Parathyroid adenoma (tissue), 2 donors: Measurements from ENCODE around the gene GSG1L2.
"Not testable (repeated sequence)": the region's sequence is repeated elsewhere in the genome, so short reads cannot be mapped to it uniquely, and the experiment has no call there.

Experiments
- H2AFZ ChIP-seq: fragments of 300-600 bp; sonication (generic); one replicate; pipeline ENCODE4 v1.7.0; 2017; ENCODE audit warnings: antibody characterized with exemption, mild to moderate bottlenecking
- H3K27ac ChIP-seq: fragments of 300-600 bp; sonication (generic); one replicate; pipeline ENCODE4 v1.7.0; 2017
- H3K27me3 ChIP-seq: fragments of 300-600 bp; sonication (generic); one replicate; pipeline ENCODE4 v1.7.0; 2017; ENCODE audit warnings: low read length; ENCODE audit not compliant: control insufficient read depth, insufficient read depth
- H3K36me3 ChIP-seq: fragments of 300-600 bp; sonication (generic); one replicate; pipeline ENCODE4 v1.7.0; 2017; ENCODE audit warnings: low read length; ENCODE audit not compliant: control insufficient read depth, insufficient read depth
- H3K4me1 ChIP-seq: fragments of 300-600 bp; sonication (generic); one replicate; pipeline ENCODE4 v1.7.0; 2017; ENCODE audit warnings: control low read depth
- H3K4me2 ChIP-seq: fragments of 300-600 bp; sonication (generic); one replicate; pipeline ENCODE4 v1.7.0; 2017; ENCODE audit warnings: low read length
- H3K4me3 ChIP-seq: fragments of 300-600 bp; sonication (generic); one replicate; pipeline ENCODE4 v1.7.0; 2017; ENCODE audit warnings: low read depth, low read length
- H3K79me2 ChIP-seq: fragments of 300-600 bp; sonication (generic); one replicate; pipeline ENCODE4 v1.7.0; 2017; ENCODE audit warnings: control low read depth
- H3K9ac ChIP-seq: fragments of 300-600 bp; sonication (generic); one replicate; pipeline ENCODE4 v1.7.0; 2017; ENCODE audit warnings: mild to moderate bottlenecking
- H3K9me3 ChIP-seq: fragments of 300-600 bp; sonication (generic); one replicate; pipeline ENCODE4 v1.7.0; 2017; ENCODE audit warnings: low read length; ENCODE audit not compliant: control insufficient read depth
- CTCF ChIP-seq: fragments of 300-600 bp; sonication (generic); IDR thresholded peaks from one replicate; pipeline ENCODE4 v1.7.0; 2017; ENCODE audit warnings: antibody characterized with exemption, mild to moderate bottlenecking
- donor health status: primary hyperparathyroidism.

The GSG1L2 gene

DNA sequence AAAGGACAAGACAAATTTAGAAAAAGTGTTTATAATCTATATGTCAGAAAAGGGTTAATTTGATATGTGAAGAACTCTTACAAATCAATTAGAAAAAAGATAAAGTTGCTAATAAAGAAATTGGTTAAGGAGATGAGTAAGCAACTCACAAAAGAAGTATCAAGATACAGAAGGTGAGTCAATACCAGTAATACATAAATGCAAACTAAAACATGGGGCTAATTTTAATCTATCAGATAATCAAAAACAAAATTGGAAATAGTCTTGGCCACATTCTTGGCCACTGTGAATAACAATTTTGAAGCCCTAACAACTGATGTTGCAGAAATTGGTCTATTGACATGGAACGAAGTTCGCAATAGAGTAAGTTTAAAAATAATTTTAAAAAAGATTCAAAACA is 37.3 kb downstream of the GSG1L2 start:
- Histone ChIP-seq H2AFZ (no peak overlapping the region), H3K4me2 (no peak overlapping the region), H3K79me2 (no peaks in the 10 kb centered on the region), H3K9ac (no peak overlapping the region), H3K4me1 (no peaks in the 10 kb centered on the region), H3K27me3 (no peaks in the 10 kb centered on the region), H3K27ac (no peak overlapping the region), H3K36me3 (no peaks in the 10 kb centered on the region), H3K9me3 (no peaks in the 10 kb centered on the region), H3K4me3 (no peak overlapping the region)
- no peak for TF ChIP-seq CTCF

- not testable (repeated sequence) for H3K9me3 ChIP-seq, H3K4me2 ChIP-seq, H3K27me3 ChIP-seq, H3K79me2 ChIP-seq, H3K4me3 ChIP-seq, H3K4me1 ChIP-seq, H3K9ac ChIP-seq, H3K36me3 ChIP-seq, H3K27ac ChIP-seq, H2AFZ ChIP-seq
These were observed 38.4 kb downstream of the GSG1L2 start for GRCh38 chr17:9783465-9783864.

- Histone ChIP-seq H3K79me2 (no peaks in the 10 kb centered on the region), H3K27ac (no peak overlapping the region), H3K4me2 (no peak overlapping the region), H3K9me3 (no peaks in the 10 kb centered on the region), H3K27me3 (no peaks in the 10 kb centered on the region), H3K4me3 (no peak overlapping the region), H3K36me3 (no peaks in the 10 kb centered on the region), H3K9ac (no peak overlapping the region), H2AFZ (no peak overlapping the region), H3K4me1 (no peaks in the 10 kb centered on the region)
- no peak for TF ChIP-seq CTCF
These were observed 38.8 kb downstream of the GSG1L2 start for GRCh38 chr17:9783050-9783449.

GRCh38 chr17:9780552-9780951 is 41.3 kb downstream of the GSG1L2 start:
- H3K36me3 ChIP-seq, result no peaks in the 10 kb centered on the region
- no peak overlapping the region for H2AFZ ChIP-seq
- no peak overlapping the region for H3K4me2 ChIP-seq

DNA sequence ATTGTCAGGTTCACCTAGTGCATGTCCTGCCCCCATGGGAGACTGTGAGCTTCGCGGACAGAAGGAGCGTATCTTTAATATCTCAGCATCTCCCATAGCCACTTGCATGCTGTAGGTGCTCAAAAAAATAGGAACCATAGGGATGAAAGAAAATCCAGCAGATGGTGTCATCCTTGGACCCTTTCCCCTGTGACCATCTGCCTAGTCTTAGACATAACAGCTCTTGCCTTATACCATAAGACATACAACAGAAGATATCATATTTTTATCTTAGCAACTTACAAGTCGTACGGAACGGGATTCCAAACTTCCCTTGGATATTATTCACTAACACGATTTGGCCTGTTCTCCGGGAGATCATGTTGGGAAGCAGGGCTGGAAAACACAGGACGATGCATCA is 45.0 kb downstream of the GSG1L2 start:
- H3K9me3 ChIP-seq, result no peaks in the 10 kb centered on the region
- H3K4me2 ChIP-seq, result no peak overlapping the region
- no peak for TF ChIP-seq CTCF
- no peaks in the 10 kb centered on the region for H3K27me3 ChIP-seq
- H3K36me3 ChIP-seq, result no peaks in the 10 kb centered on the region
- no peak overlapping the region for H2AFZ ChIP-seq
- no peaks in the 10 kb centered on the region for H3K4me1 ChIP-seq
- no peak overlapping the region for H3K4me3 ChIP-seq
- no peak overlapping the region for H3K9ac ChIP-seq
- no peaks in the 10 kb centered on the region for H3K79me2 ChIP-seq
- H3K27ac ChIP-seq, result no peak overlapping the region

More at GRCh38 chr17:9780552-9780951, 41.3 kb downstream of the GSG1L2 start:
- H3K9ac ChIP-seq, result no peak overlapping the region
- no peaks in the 10 kb centered on the region for H3K9me3 ChIP-seq
- H3K79me2 ChIP-seq, result no peaks in the 10 kb centered on the region
- H3K4me3 ChIP-seq, result no peak overlapping the region
- H3K4me1 ChIP-seq, result no peaks in the 10 kb centered on the region
- no peak for TF ChIP-seq CTCF
- no peak overlapping the region for H3K27ac ChIP-seq
- H3K27me3 ChIP-seq, result no peaks in the 10 kb centered on the region
